Inflammatory macrophage treated with lipopolysaccharide for 4 hours (primary cell): ENCODE data around the gene APEH.
"Not testable (repeated sequence)": the region's sequence is repeated elsewhere in the genome, so short reads cannot be mapped to it uniquely, and the experiment has no call there.

ENCODE experiments used
- DNase-seq: peaks from one replicate; pipeline ENCODE4 v3.0.0-alpha.2; 2020

APEH gene

GRCh38 chr3:49670940-49671290 lies 3.2 kb upstream of the APEH start:
- DNase-seq = no peak

GRCh38 chr3:49671291-49672288 lies 2.6 kb upstream of the APEH start:
- peak; percentile 51 for DNase-seq

GRCh38 chr3:49673121-49673714 lies 933 bp upstream of the APEH start:
- peak; percentile 55 for DNase-seq

- DNase-seq = no peak
These were observed 389 bp downstream of the APEH start for GRCh38 chr3:49674497-49674983.

- no peak for DNase-seq
These were observed 1.8 kb downstream of the APEH start for GRCh38 chr3:49675912-49676311.

- no peak for DNase-seq
These were observed 6.5 kb downstream of the APEH start for GRCh38 chr3:49680493-49681231.

- no peak for DNase-seq
These were observed 7.0 kb downstream of the APEH start for GRCh38 chr3:49681232-49681522.

- no peak for DNase-seq
These were observed 7.4 kb downstream of the APEH start for GRCh38 chr3:49681543-49681942.

GRCh38 chr3:49683162-49683561 lies 9.0 kb downstream of the APEH start:
- DNase-seq = no peak

- DNase-seq = not testable (repeated sequence)
These were observed 10.3 kb downstream of the APEH start for GRCh38 chr3:49684453-49684852.

GRCh38 chr3:49685103-49685502 lies 11.0 kb downstream of the APEH start:
- DNase-seq = not testable (repeated sequence)

GRCh38 chr3:49685846-49686245 lies 11.7 kb downstream of the APEH start:
- DNase-seq = not testable (repeated sequence)

- DNase-seq = not testable (repeated sequence)
These were observed 12.2 kb downstream of the APEH start for GRCh38 chr3:49686346-49686745.

GRCh38 chr3:49686769-49687423 lies 12.7 kb downstream of the APEH start:
- DNase-seq = peak; percentile 34

- not testable (repeated sequence) for DNase-seq
These were observed 13.3 kb downstream of the APEH start for GRCh38 chr3:49687424-49687795.

- not testable (repeated sequence) for DNase-seq
These were observed 14.3 kb downstream of the APEH start for GRCh38 chr3:49688338-49689045.

- peak; percentile 91 for DNase-seq
These were observed 15.1 kb downstream of the APEH start, which contains the start of the genes MST1 and RNF123 for GRCh38 chr3:49689046-49689907. MST1 (minus strand) TSS chr3:49689474; CDS start chr3:49688691, 783 bp downstream. RNF123 (plus strand) TSS chr3:49689557; CDS start chr3:49691166, 1,609 bp downstream.

- not testable (repeated sequence) for DNase-seq
These were observed 15.9 kb downstream of the APEH start for GRCh38 chr3:49689908-49690624.

GRCh38 chr3:49690856-49691255 lies 16.7 kb downstream of the APEH start:
- DNase-seq = not testable (repeated sequence)

- not testable (repeated sequence) for DNase-seq
These were observed 17.3 kb downstream of the APEH start for GRCh38 chr3:49691481-49691880.
